22Rv1 (cell line): ENCODE data around the gene GPR151.

ENCODE experiments used
- CTCF ChIP-seq: fragments of 450-650 bp; IDR thresholded peaks from 2 replicates; pipeline ENCODE4 v1.5.1; 2017; ENCODE audit warnings: mild to moderate bottlenecking
- ZFX ChIP-seq: fragments of 450-650 bp; IDR thresholded peaks from 2 replicates; pipeline ENCODE4 v1.6.1; 2017; ENCODE audit warnings: antibody characterized with exemption, borderline replicate concordance

- TF ChIP-seq CTCF, result no peak
- TF ChIP-seq ZFX, result no peak
Observed at GRCh38 chr5:146533882-146534281, 17.9 kb upstream of the GPR151 start.
